Prostate gland (tissue), 2 donors: ENCODE measurements around the gene CCR9. TPM values are rescaled to one million over a fixed set of nuclear protein-coding genes. Genes with fewer than 3 reads are reported as not detected.
A peak's percentile ranks its signal among the peaks of the same experiment; 100 is the strongest.

ENCODE experiments used
- DNase-seq: peaks from one replicate; pipeline ENCODE4 v3.0.0-alpha.2; 2019; ENCODE audit warnings: low spot score
- H3K27ac ChIP-seq, 2 donors: fragments of 200-600 bp; sonication (generic); 2 replicates each; pipeline ENCODE4 v1.5.1; 2017 to 2019
- H3K27me3 ChIP-seq: fragments of 200-600 bp; sonication (generic); replicated peaks from 2 replicates; pipeline ENCODE4 v1.5.1; 2019; ENCODE audit not compliant: insufficient read depth
- H3K36me3 ChIP-seq, 2 donors: fragments of 200-600 bp; sonication (generic); 1 replicate in 1 of 2; 2 replicates in 1 of 2; pipeline versions ENCODE4 v1.5.1 to v1.8.1; 2017 to 2019
- H3K4me1 ChIP-seq: fragments of 200-600 bp; sonication (generic); replicated peaks from 2 replicates; pipeline ENCODE4 v1.5.1; 2019
- H3K4me3 ChIP-seq, 2 donors: fragments of 200-600 bp; sonication (generic); 2 replicates each; pipeline ENCODE4 v1.5.1; 2017 to 2019
- H3K9me3 ChIP-seq: fragments of 200-600 bp; sonication (generic); 2 replicates; pipeline ENCODE4 v1.5.1; 2017
- CTCF ChIP-seq, 4 experiments: fragments of 200-600 bp in 2 of 4; fragments of 450-650 bp in 2 of 4; sonication (generic) in 2 of 4; IDR thresholded peaks; 1 replicate in 3 of 4; 2 replicates in 1 of 4; pipeline ENCODE4 v1.5.1; 2016 to 2019; ENCODE audit warnings: antibody characterized with exemption in 4 of 4, mild to moderate bottlenecking in 2 of 4, moderate library complexity in 2 of 4
- POLR2A ChIP-seq: fragments of 450-650 bp; IDR thresholded peaks from one replicate; pipeline ENCODE4 v1.6.1; 2016; ENCODE audit warnings: antibody characterized with exemption, mild to moderate bottlenecking
- POLR2AphosphoS5 ChIP-seq: sonication (generic); formaldehyde crosslinking; IDR thresholded peaks from one replicate; pipeline ENCODE4 v1.6.1; 2017; ENCODE audit warnings: antibody characterized with exemption
- WGBS: methylation state at CpG from one replicate; pipeline ENCODE4 v1.1.5; 2018; 5-methylcytosine and 5-hydroxymethylcytosine counted together
- intact Hi-C: fragments of 100-400 bp; cut with DNase I; formaldehyde crosslinking; loops from one replicate; pipeline ENCODE4 v1.14.2; 2022
- total RNA-seq, 2 donors: library from RNA; depleted of rRNA; stranded (reverse); fragments of >200 nt; gene quantifications; one replicate each; pipeline ENCODE4 v1.1.0, GENCODE V29; 2016

Gene CCR9
- total RNA-seq, 2 donors from 2014 or later = 0.09 TPM; not detected in 1

GRCh38 chr3:45946307-45946706, 60.0 kb downstream of the CCR9 start:
- H3K27me3 ChIP-seq = no peaks in the 10 kb centered on the region
- no peak overlapping the region for H3K27ac ChIP-seq
- H3K9me3 ChIP-seq = no peaks in the 10 kb centered on the region
- intact Hi-C loops = loop anchor here (10.0 kb wide), 1 partner anchor 498 kb away; no protein-coding TSS in a partner anchor
- no peaks in the 10 kb centered on the region for H3K4me1 ChIP-seq
- peak in 1 of 4 experiments; percentile 2 for TF ChIP-seq CTCF (IDR thresholded peaks at IDR 0.05)
- no peak for TF ChIP-seq POLR2A
- DNase-seq = no peak
- no peak overlapping the region for H3K4me3 ChIP-seq
- 87% methylated on average over 1 of the region's 1 CpG for WGBS
- peaks cover 0 to 5% of the 10 kb centered on the region in 2 donors for H3K36me3 ChIP-seq

- TF ChIP-seq POLR2AphosphoS5 (no peak), POLR2A (no peak), CTCF (IDR thresholded peaks at IDR 0.05) (no peak)
- H3K27ac ChIP-seq = no peak overlapping the region
- H3K9me3 ChIP-seq = no peaks in the 10 kb centered on the region
- intact Hi-C loops = loop anchor here (10.0 kb wide), 1 partner anchor 498 kb away; no protein-coding TSS in a partner anchor
- H3K4me3 ChIP-seq = no peak overlapping the region
- WGBS = 93% methylated on average over 3 of the region's 3 CpGs
- no peak for DNase-seq
- peaks cover 5 to 6% of the 10 kb centered on the region in 2 donors for H3K36me3 ChIP-seq
- H3K4me1 ChIP-seq = no peaks in the 10 kb centered on the region
- no peaks in the 10 kb centered on the region for H3K27me3 ChIP-seq
These were observed 60.5 kb downstream of the CCR9 start for GRCh38 chr3:45946875-45947274.

GRCh38 chr3:45947361-45947760, 61.0 kb downstream of the CCR9 start:
- H3K4me1 ChIP-seq = no peaks in the 10 kb centered on the region
- H3K36me3 ChIP-seq = peaks cover 5 to 8% of the 10 kb centered on the region in 2 donors
- H3K9me3 ChIP-seq = no peaks in the 10 kb centered on the region
- no peak for DNase-seq
- no peak overlapping the region for H3K4me3 ChIP-seq
- 90% methylated on average over 3 of the region's 3 CpGs for WGBS
- TF ChIP-seq CTCF (IDR thresholded peaks at IDR 0.05) (no peak), POLR2A (no peak), POLR2AphosphoS5 (no peak)
- H3K27me3 ChIP-seq = no peaks in the 10 kb centered on the region
- no peak overlapping the region for H3K27ac ChIP-seq
- intact Hi-C loops = loop anchor here (10.0 kb wide), 1 partner anchor 497 kb away; no protein-coding TSS in a partner anchor

- Histone ChIP-seq H3K4me1 (no peaks in the 10 kb centered on the region), H3K36me3 (peaks cover 5 to 13% of the 10 kb centered on the region in 2 donors), H3K9me3 (no peaks in the 10 kb centered on the region), H3K27ac (peak overlapping the region in 1 of 2 donors; percentile 35), H3K4me3 (no peak overlapping the region), H3K27me3 (no peaks in the 10 kb centered on the region)
- TF ChIP-seq POLR2AphosphoS5 (peak; percentile 32), CTCF (IDR thresholded peaks at IDR 0.05) (no peak), POLR2A (no peak)
- intact Hi-C loops = loop anchor here (10.0 kb wide), 1 partner anchor 496 kb away; no protein-coding TSS in a partner anchor
- DNase-seq = no peak
- 31% methylated on average over 6 of the region's 6 CpGs for WGBS
These were observed 62.0 kb downstream of the CCR9 start for GRCh38 chr3:45948311-45948781.

GRCh38 chr3:45948881-45949280, 62.5 kb downstream of the CCR9 start:
- H3K27me3 ChIP-seq = no peaks in the 10 kb centered on the region
- DNase-seq = no peak
- H3K36me3 ChIP-seq = peaks cover 8 to 13% of the 10 kb centered on the region in 2 donors
- H3K9me3 ChIP-seq = no peaks in the 10 kb centered on the region
- 88% methylated on average over 6 of the region's 6 CpGs for WGBS
- intact Hi-C loops = loop anchor here (10.0 kb wide), 1 partner anchor 496 kb away; no protein-coding TSS in a partner anchor
- peak overlapping the region in 1 of 2 donors; percentile 35 for H3K27ac ChIP-seq
- TF ChIP-seq CTCF (IDR thresholded peaks at IDR 0.05) = no peak
- no peak for TF ChIP-seq POLR2AphosphoS5
- TF ChIP-seq POLR2A = no peak
- H3K4me1 ChIP-seq = no peaks in the 10 kb centered on the region
- no peak overlapping the region for H3K4me3 ChIP-seq
